Lung (tissue), 12 donors: ENCODE measurements around the gene DOLK. TPM values are rescaled to one million over a fixed set of nuclear protein-coding genes. Genes with fewer than 3 reads are reported as not detected.

Experiments
- ATAC-seq: fragments of 200-7000 bp; cut with Tn5 transposase; one replicate; pipeline ENCODE4 v1.9.1; 2020; ENCODE audit warnings: moderate number of reproducible peaks; ENCODE audit not compliant: insufficient read depth, low FRiP score
- DNase-seq, 3 donors: peaks; one replicate each; pipeline ENCODE4 v3.0.0-alpha.2; 2013 to 2017
- H3K27ac ChIP-seq, 2 donors: one replicate each; pipeline ENCODE4 v1.5.1; 2013; ENCODE audit warnings: mild to moderate bottlenecking in 2 of 2, moderate library complexity in 2 of 2, control low read depth in 1 of 2, inconsistent platforms in 1 of 2, low read depth in 1 of 2, low read length in 1 of 2
- H3K27me3 ChIP-seq, 3 donors: one replicate each; pipeline ENCODE4 v1.5.1; 2013; ENCODE audit warnings: low read length in 2 of 3; ENCODE audit not compliant: control insufficient read depth in 3 of 3, insufficient read depth in 3 of 3
- H3K36me3 ChIP-seq, 4 donors: one replicate each; pipeline ENCODE4 v1.5.1; 2013; ENCODE audit warnings: low read length in 4 of 4, mild to moderate bottlenecking in 1 of 4, moderate library complexity in 1 of 4; ENCODE audit not compliant: control insufficient read depth in 4 of 4, insufficient read depth in 4 of 4
- H3K4me1 ChIP-seq, 5 donors: one replicate each; pipeline ENCODE4 v1.5.1; 2013; ENCODE audit warnings: low read length in 5 of 5, mild to moderate bottlenecking in 2 of 5, moderate library complexity in 1 of 5; ENCODE audit not compliant: control insufficient read depth in 5 of 5, insufficient read depth in 5 of 5
- H3K4me3 ChIP-seq: one replicate; pipeline ENCODE4 v1.5.1; 2013; ENCODE audit warnings: mild to moderate bottlenecking, control low read depth, moderate library complexity
- H3K9ac ChIP-seq, 2 donors: one replicate each; pipeline ENCODE4 v1.5.1; 2013; ENCODE audit warnings: low read length in 2 of 2, control low read depth in 1 of 2; ENCODE audit not compliant: insufficient read depth in 1 of 2
- H3K9me3 ChIP-seq, 4 donors: one replicate each; pipeline ENCODE4 v1.5.1; 2013; ENCODE audit warnings: low read length in 3 of 4, mild to moderate bottlenecking in 1 of 4, moderate library complexity in 1 of 4; ENCODE audit not compliant: control insufficient read depth in 4 of 4, insufficient read depth in 3 of 4
- WGBS, 2 donors: extraction: QIAGEN DNeasy Blood & Tissue Kit; methylation state at CpG; one replicate each; pipeline ENCODE4 v1.1.7; 2013; 5-methylcytosine and 5-hydroxymethylcytosine counted together
- polyA plus RNA-seq, 2 donors: library from polyadenylated mRNA; stranded (reverse); fragments of 200-250 nt; gene quantifications; one replicate each; pipeline ENCODE4 v1.2.1, GENCODE V29; 2013
- total RNA-seq, 2 donors: library from RNA; depleted of rRNA in 1 of 2; stranded (reverse); fragments of >200 nt in 1 of 2; gene quantifications; one replicate each; pipeline ENCODE4 v1.2.1, GENCODE V29; 2014 to 2021
- TF ChIP-seq, protein P1 (sequence below): IDR thresholded peaks from 2 replicates; pipeline ENCODE4 v1.5.1; 2012; ENCODE audit warnings: mild to moderate bottlenecking; ENCODE audit errors: control extremely low read depth, extremely low read depth
- donor health status: control.
- donor health status: control.
- donor health status: Bipolar disorder and iron deficiency.
- donor health status: healthy.
- donor health status: DM: yes; HTN: yes; CAD: no.

The DOLK gene
- total and polyA plus RNA-seq, 4 donors: 9.6 to 19.1 (median 14.2) TPM

DNA sequence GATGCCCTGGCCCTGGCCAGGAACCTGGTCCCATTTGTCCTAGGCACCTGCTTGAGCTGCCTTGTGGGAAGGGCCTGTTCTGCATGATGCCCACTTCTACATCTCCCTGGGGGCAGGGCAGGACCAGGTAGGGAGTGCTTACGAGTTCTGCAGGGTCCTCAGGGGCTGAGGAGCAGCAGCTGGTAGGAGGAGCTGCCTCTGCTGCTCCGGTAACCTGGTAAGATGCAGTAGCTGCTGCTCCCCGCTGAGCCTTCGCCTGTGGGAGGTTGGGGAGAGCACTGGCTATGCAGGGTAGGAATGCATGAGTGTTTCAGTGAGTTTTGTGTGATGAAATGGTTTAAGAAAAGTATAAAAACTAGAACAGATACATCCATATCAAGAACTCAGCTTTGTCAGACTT lies 51.8 kb downstream of the DOLK start:
- DNase-seq (peak in 1 of 3 donors; percentile 10), ATAC-seq (no peak)
- H3K27ac ChIP-seq: no peak overlapping the region
- H3K27me3 ChIP-seq: no peaks in the 10 kb centered on the region
- no peaks in the 10 kb centered on the region for H3K9me3 ChIP-seq
- peaks cover 0 to 27% (median 7%) of the 10 kb centered on the region in 5 donors for H3K4me1 ChIP-seq
- TF ChIP-seq, protein P1, sequence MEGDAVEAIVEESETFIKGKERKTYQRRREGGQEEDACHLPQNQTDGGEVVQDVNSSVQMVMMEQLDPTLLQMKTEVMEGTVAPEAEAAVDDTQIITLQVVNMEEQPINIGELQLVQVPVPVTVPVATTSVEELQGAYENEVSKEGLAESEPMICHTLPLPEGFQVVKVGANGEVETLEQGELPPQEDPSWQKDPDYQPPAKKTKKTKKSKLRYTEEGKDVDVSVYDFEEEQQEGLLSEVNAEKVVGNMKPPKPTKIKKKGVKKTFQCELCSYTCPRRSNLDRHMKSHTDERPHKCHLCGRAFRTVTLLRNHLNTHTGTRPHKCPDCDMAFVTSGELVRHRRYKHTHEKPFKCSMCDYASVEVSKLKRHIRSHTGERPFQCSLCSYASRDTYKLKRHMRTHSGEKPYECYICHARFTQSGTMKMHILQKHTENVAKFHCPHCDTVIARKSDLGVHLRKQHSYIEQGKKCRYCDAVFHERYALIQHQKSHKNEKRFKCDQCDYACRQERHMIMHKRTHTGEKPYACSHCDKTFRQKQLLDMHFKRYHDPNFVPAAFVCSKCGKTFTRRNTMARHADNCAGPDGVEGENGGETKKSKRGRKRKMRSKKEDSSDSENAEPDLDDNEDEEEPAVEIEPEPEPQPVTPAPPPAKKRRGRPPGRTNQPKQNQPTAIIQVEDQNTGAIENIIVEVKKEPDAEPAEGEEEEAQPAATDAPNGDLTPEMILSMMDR: no peak
- WGBS, 2 donors: 80 to 92% methylated on average over 4 of the region's 4 CpGs
- no peak overlapping the region for H3K9ac ChIP-seq
- H3K4me3 ChIP-seq: no peak overlapping the region
- peaks cover 0 to 30% (median 17%) of the 10 kb centered on the region in 4 donors for H3K36me3 ChIP-seq

Other genes starting within 250 kb of the DOLK start
- gene PKN3, start 245.1 kb downstream of the DOLK start, total RNA-seq: 10 to 100 TPM in 1 of 2 donors, 1 to 10 TPM in 1; 4.1 to 19.3 TPM
- gene PKN3, start 245.1 kb downstream of the DOLK start, polyA plus RNA-seq: 10 to 100 TPM in 1 of 2 donors, 1 to 10 TPM in 1; 8.6 to 13.0 TPM
- gene ZDHHC12, start 223.5 kb downstream of the DOLK start, total RNA-seq: 10 to 100 TPM; 22.6 to 49.5 TPM
- gene ZDHHC12, start 223.5 kb downstream of the DOLK start, polyA plus RNA-seq: 100 to 1,000 TPM in 1 of 2 donors, 10 to 100 TPM in 1; 77.4 to 103 TPM
- 10 to 100 TPM; 36.5 to 39.0 TPM for gene ZER1, start 175.7 kb downstream of the DOLK start, total RNA-seq
- gene ZER1, start 175.7 kb downstream of the DOLK start, polyA plus RNA-seq: 10 to 100 TPM; 17.6 to 20.2 TPM
- 10 to 100 TPM in 1 of 2 donors, 1 to 10 TPM in 1; 9.7 to 27.7 TPM for gene TBC1D13, start 160.3 kb downstream of the DOLK start, total RNA-seq
- gene TBC1D13, start 160.3 kb downstream of the DOLK start, polyA plus RNA-seq: 10 to 100 TPM; 14.0 to 14.3 TPM
- 10 to 100 TPM in 1 of 2 donors, 1 to 10 TPM in 1; 5.6 to 36.6 TPM for gene ENDOG, start 129.1 kb downstream of the DOLK start, total RNA-seq
- gene ENDOG, start 129.1 kb downstream of the DOLK start, polyA plus RNA-seq: 10 to 100 TPM; 21.2 to 34.2 TPM
- gene SPOUT1, start 117.8 kb downstream of the DOLK start, total RNA-seq: 10 to 100 TPM; 26.1 to 50.0 TPM
- gene SPOUT1, start 117.8 kb downstream of the DOLK start, polyA plus RNA-seq: 10 to 100 TPM; 23.7 to 32.0 TPM
- gene KYAT1, start 65.7 kb downstream of the DOLK start, total RNA-seq: 1 to 10 TPM; 4.6 to 7.7 TPM
- 1 to 10 TPM; 4.5 to 5.0 TPM for gene KYAT1, start 65.7 kb downstream of the DOLK start, polyA plus RNA-seq
- 10 to 100 TPM; 30.4 to 60.8 TPM for gene LRRC8A, start 65.5 kb downstream of the DOLK start, total RNA-seq
- gene LRRC8A, start 65.5 kb downstream of the DOLK start, polyA plus RNA-seq: 10 to 100 TPM; 26.6 to 66.9 TPM
- 10 to 100 TPM; 25.5 to 66.5 TPM for gene PHYHD1, start 26.6 kb downstream of the DOLK start, total RNA-seq
- 10 to 100 TPM; 21.4 to 86.3 TPM for gene PHYHD1, start 26.6 kb downstream of the DOLK start, polyA plus RNA-seq
- 10 to 100 TPM; 39.3 to 48.5 TPM for gene NUP188, start 96 bp upstream of the DOLK start, total RNA-seq
- gene NUP188, start 96 bp upstream of the DOLK start, polyA plus RNA-seq: 10 to 100 TPM; 17.0 to 24.9 TPM
- 10 to 100 TPM; 51.3 to 88.9 TPM for gene SH3GLB2, start 80.7 kb upstream of the DOLK start, total RNA-seq
- gene SH3GLB2, start 80.7 kb upstream of the DOLK start, polyA plus RNA-seq: 100 to 1,000 TPM in 1 of 2 donors, 10 to 100 TPM in 1; 54.5 to 110 TPM
- 10 to 100 TPM; 22.9 to 31.6 TPM for gene MIGA2, start 89.0 kb upstream of the DOLK start, total RNA-seq
- 10 to 100 TPM; 18.6 to 19.1 TPM for gene MIGA2, start 89.0 kb upstream of the DOLK start, polyA plus RNA-seq
- gene DOLPP1, start 133.5 kb upstream of the DOLK start, total RNA-seq: 10 to 100 TPM in 1 of 2 donors, 1 to 10 TPM in 1; 7.0 to 17.6 TPM
- 10 to 100 TPM in 1 of 2 donors, 1 to 10 TPM in 1; 7.8 to 12.2 TPM for gene DOLPP1, start 133.5 kb upstream of the DOLK start, polyA plus RNA-seq
- 10 to 100 TPM; 14.5 to 26.0 TPM for gene CRAT, start 163.2 kb upstream of the DOLK start, total RNA-seq
- 10 to 100 TPM; 10.4 to 18.6 TPM for gene CRAT, start 163.2 kb upstream of the DOLK start, polyA plus RNA-seq
- 100 to 1,000 TPM in 1 of 2 donors, 10 to 100 TPM in 1; 62.5 to 145 TPM for gene PTPA, start 163.8 kb upstream of the DOLK start, total RNA-seq
- gene PTPA, start 163.8 kb upstream of the DOLK start, polyA plus RNA-seq: 100 to 1,000 TPM; 103 to 130 TPM
- gene IER5L, start 230.7 kb upstream of the DOLK start, total RNA-seq: 10 to 100 TPM; 23.5 to 24.7 TPM
- gene IER5L, start 230.7 kb upstream of the DOLK start, polyA plus RNA-seq: 10 to 100 TPM; 12.6 to 31.5 TPM